Measurements from ENCODE around the gene TNFSF11.

DNA sequence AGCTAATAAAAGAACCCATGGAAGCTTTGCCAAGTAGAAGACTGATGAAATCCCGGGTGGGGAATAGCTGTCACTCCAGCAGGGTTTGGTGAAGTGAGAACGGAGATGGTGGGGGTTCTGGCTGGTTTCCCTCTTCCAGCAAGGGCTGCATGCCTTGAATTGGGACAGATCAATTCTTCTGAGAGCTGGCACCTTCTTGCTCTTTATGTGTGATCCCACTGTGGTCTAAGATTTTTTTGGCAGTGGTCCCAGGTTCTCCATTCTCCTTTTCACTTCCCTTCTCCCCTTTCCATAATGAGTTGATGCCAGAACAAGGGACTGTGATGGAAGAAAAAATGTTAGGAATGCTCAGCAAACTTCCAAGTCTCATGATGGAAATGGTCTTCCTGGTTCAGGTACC is 50.0 kb downstream of the TNFSF11 start:
- TF ChIP-seq, protein P1, sequence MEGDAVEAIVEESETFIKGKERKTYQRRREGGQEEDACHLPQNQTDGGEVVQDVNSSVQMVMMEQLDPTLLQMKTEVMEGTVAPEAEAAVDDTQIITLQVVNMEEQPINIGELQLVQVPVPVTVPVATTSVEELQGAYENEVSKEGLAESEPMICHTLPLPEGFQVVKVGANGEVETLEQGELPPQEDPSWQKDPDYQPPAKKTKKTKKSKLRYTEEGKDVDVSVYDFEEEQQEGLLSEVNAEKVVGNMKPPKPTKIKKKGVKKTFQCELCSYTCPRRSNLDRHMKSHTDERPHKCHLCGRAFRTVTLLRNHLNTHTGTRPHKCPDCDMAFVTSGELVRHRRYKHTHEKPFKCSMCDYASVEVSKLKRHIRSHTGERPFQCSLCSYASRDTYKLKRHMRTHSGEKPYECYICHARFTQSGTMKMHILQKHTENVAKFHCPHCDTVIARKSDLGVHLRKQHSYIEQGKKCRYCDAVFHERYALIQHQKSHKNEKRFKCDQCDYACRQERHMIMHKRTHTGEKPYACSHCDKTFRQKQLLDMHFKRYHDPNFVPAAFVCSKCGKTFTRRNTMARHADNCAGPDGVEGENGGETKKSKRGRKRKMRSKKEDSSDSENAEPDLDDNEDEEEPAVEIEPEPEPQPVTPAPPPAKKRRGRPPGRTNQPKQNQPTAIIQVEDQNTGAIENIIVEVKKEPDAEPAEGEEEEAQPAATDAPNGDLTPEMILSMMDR (IDR thresholded peaks at IDR 0.05): no peak
- no peak for TF ChIP-seq POLR2A (IDR thresholded peaks at IDR 0.05)

Measured in Peyer's patch (tissue), 4 donors.